ENCODE measurements around the gene GFRA1. TPM values are rescaled to one million over a fixed set of nuclear protein-coding genes. Genes with fewer than 3 reads are reported as not detected.

The GFRA1 gene
- polyA plus RNA-seq, 2 of the 4 experiments (the other 2 are of a cell fraction): 4.0 to 9.5 TPM

DNA sequence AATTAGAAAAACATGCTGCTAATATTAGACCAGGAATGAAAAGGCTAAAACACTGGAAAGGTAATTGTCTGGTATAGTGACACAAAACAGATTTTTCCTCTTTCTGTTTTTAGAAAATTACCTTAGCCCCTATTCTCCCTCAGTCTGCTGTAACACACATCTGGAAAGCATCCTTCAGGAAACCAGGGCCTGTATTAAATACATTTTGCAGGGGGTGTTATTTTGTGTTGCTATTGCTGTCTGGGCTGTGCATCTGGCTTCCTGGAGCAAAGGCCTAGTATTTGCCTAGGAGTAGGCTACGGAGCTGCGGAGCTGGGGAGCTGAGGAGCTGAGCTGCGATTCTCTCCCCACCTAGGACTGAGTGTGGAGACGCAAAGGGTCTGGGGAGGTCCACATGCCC is 169.3 kb downstream of the GFRA1 start:
- FAIRE-seq (no peak), ATAC-seq (no peak)
- CTCF ChIA-PET: interaction anchor here (1.0 kb wide), 1 partner anchor 160 kb away, joined by 3 read pairs; no protein-coding TSS in a partner anchor

DNA sequence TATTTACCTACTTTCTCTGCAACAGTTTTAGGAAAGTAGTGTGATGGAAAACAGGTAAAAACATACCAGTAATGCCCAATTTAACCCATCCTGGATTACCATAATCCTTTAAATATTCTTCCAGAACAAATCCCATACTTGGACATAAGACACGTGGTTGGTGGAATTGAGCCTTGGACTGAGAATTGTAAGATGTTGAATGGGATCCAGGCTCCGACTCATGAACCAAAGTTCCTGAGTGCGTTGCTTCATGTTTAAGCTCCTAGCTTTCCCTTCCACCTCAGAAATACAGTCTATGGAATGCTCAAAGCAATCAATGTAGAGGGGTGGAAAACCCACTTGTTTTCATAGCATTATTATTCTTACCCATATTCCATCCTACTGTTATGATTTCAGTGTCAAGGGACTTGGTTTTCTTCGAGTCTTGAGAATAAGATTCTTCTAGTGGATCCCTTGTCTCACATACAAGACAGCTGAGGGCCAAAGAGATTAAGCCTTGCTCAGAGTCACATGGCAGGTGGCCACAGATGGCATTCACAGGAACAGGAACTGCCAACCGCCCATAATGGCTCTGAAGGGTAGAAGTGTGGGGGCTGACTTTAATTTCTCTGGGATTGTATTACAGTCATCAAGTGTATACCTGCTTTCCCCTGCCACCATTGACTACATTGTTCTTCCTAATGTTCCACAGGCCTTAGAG is 171.2 kb downstream of the GFRA1 start:
- H3K4me3 ChIP-seq: no peak overlapping the region
- FAIRE-seq (no peak), DNase-seq (ENCODE audit: low read depth in 1 of 2, low spot score in 1 of 2) (no peak), ATAC-seq (no peak)
- H3K4me2 ChIP-seq: no peak overlapping the region
- POLR2A ChIA-PET: no interaction called here
- no peak for TF ChIP-seq KDM5A (IDR thresholded peaks at IDR 0.05)
- TF ChIP-seq, protein P1, sequence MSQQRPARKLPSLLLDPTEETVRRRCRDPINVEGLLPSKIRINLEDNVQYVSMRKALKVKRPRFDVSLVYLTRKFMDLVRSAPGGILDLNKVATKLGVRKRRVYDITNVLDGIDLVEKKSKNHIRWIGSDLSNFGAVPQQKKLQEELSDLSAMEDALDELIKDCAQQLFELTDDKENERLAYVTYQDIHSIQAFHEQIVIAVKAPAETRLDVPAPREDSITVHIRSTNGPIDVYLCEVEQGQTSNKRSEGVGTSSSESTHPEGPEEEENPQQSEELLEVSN (IDR thresholded peaks at IDR 0.05; ENCODE audit: borderline replicate concordance, low read depth): no peak
- TF ChIP-seq HOXB13 (CRISPR knock-in tag; IDR thresholded peaks at IDR 0.05; ENCODE audit: low read depth): no peak
- TF ChIP-seq CBX8 (IDR thresholded peaks at IDR 0.05): no peak
- TF ChIP-seq, protein P2, sequence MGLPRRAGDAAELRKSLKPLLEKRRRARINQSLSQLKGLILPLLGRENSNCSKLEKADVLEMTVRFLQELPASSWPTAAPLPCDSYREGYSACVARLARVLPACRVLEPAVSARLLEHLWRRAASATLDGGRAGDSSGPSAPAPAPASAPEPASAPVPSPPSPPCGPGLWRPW (IDR thresholded peaks at IDR 0.05): no peak
- no peaks in the 10 kb centered on the region for H3K4me1 ChIP-seq
- WGBS (ENCODE audit: missing lambda C conversion rate): 42% methylated on average over 5 of the region's 5 CpGs
- no peaks in the 10 kb centered on the region for H3K9me3 ChIP-seq
- CTCF ChIA-PET: interaction anchor here (1.2 kb wide), 1 partner anchor 12 kb away, joined by 3 read pairs; no protein-coding TSS in a partner anchor
- H3K27ac ChIP-seq: no peak overlapping the region

More for the DNA sequence above, 169.3 kb downstream of the GFRA1 start:
- H3K4me2 ChIP-seq: no peak overlapping the region
- no peaks in the 10 kb centered on the region for H3K9me3 ChIP-seq
- 73% methylated on average over 4 of the region's 4 CpGs for WGBS (ENCODE audit: missing lambda C conversion rate)
- POLR2A ChIA-PET: no interaction called here
- H3K27ac ChIP-seq: no peak overlapping the region
- no peaks in the 10 kb centered on the region for H3K4me1 ChIP-seq
- no peak for TF ChIP-seq NPAS2 (CRISPR knock-in tag; IDR thresholded peaks at IDR 0.05; ENCODE audit: borderline replicate concordance)
- no peak for DNase-seq (ENCODE audit: low read depth in 1 of 2, low spot score in 1 of 2)
- H3K4me3 ChIP-seq: no peak overlapping the region

DNA sequence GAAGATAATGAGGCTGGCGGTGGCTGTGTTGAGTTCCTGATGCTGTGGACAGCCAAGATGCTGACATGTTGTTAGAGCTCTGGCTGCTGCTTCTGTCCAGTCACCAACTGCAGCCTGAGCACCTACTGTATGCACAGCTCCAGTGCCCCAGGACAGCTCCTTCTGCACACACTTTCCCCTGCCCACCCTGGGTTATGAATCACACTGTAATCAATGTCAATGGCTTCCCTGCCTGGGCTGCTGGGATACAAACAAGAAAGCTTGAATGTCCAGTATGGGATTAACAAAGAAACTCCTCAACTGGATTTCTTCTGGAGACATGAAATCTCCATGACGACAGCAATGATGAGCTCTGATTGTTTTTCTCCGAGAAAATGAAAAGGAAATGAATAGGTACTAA is 172.0 kb downstream of the GFRA1 start:
- 55% methylated on average over 3 of the region's 3 CpGs for WGBS (ENCODE audit: missing lambda C conversion rate)
- no peak for FAIRE-seq
- H3K4me2 ChIP-seq: no peak overlapping the region
- DNase-seq (ENCODE audit: low read depth in 1 of 2, low spot score in 1 of 2): no peak
- CTCF ChIA-PET: interaction anchor here (1.2 kb wide), 1 partner anchor 13 kb away, joined by 3 read pairs; no protein-coding TSS in a partner anchor
- no peak overlapping the region for H3K27ac ChIP-seq
- POLR2A ChIA-PET: no interaction called here
- no peak overlapping the region for H3K4me3 ChIP-seq
- no peaks in the 10 kb centered on the region for H3K4me1 ChIP-seq
- TF ChIP-seq RAD21 (conservative IDR thresholded peaks at IDR 0.05 in 1 of 2, IDR thresholded peaks at IDR 0.05 in 1 of 2) (no peak), EHMT2 (IDR thresholded peaks at IDR 0.05; ENCODE audit: low read depth) (no peak), PBX3 (IDR thresholded peaks at IDR 0.05) (no peak), RARB (CRISPR knock-in tag; IDR thresholded peaks at IDR 0.05) (no peak), JUNB (IDR thresholded peaks at IDR 0.05) (no peak), FOSB (CRISPR knock-in tag; IDR thresholded peaks at IDR 0.05) (no peak), ZFP36 (IDR thresholded peaks at IDR 0.05; ENCODE audit: borderline replicate concordance, partially characterized antibody) (no peak), GATA3 (IDR thresholded peaks at IDR 0.05; ENCODE audit: borderline replicate concordance) (no peak), PHF8 (IDR thresholded peaks at IDR 0.05; ENCODE audit: borderline replicate concordance, low read depth) (no peak), POLR2AphosphoS2 (conservative IDR thresholded peaks at IDR 0.05; ENCODE audit: low read length) (no peak), MAZ (IDR thresholded peaks at IDR 0.05; ENCODE audit: borderline replicate concordance, low read depth, low read length) (no peak)
- ATAC-seq: no peak
- H3K9me3 ChIP-seq: no peaks in the 10 kb centered on the region

DNA sequence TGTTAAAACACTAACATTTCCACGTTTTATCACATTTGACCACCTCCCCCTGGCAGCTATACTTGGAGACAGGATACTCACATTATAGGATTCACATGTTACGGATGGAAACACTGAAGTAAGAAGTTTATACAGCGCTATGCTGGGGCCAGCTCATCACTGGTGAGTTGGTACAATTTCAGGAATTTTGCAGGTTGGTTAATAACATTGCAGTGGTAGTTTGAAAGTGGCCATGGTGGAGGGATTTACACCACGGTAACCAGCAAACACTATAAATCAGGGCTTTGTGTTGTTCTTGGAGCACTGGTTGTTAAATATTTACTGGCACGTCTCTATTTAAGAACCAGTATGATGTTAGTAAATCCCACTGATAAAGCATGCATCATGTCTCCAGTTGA is 174.0 kb downstream of the GFRA1 start:
- FAIRE-seq: no peak
- WGBS (ENCODE audit: missing lambda C conversion rate): 38% methylated on average over 5 of the region's 5 CpGs

More for the DNA sequence above, 174.0 kb downstream of the GFRA1 start:
- ChIA-PET POLR2A (no interaction called here), CTCF (no interaction called here)
- no peak overlapping the region for H3K27ac ChIP-seq
- ATAC-seq (no peak), DNase-seq (ENCODE audit: low read depth in 1 of 2, low spot score in 1 of 2) (no peak)
- H3K9me3 ChIP-seq: no peaks in the 10 kb centered on the region
- TF ChIP-seq CHD4 (IDR thresholded peaks at IDR 0.05; ENCODE audit: borderline replicate concordance) (no peak), KDM5A (IDR thresholded peaks at IDR 0.05) (no peak), POLR2AphosphoS2 (conservative IDR thresholded peaks at IDR 0.05; ENCODE audit: low read length) (no peak)
- H3K4me1 ChIP-seq: no peaks in the 10 kb centered on the region
- no peak overlapping the region for H3K4me3 ChIP-seq
- no peak overlapping the region for H3K4me2 ChIP-seq
